Endodermal cell (in vitro differentiated cells): ENCODE results near the gene ABCA2. TPM values are rescaled to one million over a fixed set of nuclear protein-coding genes. Genes with fewer than 3 reads are reported as not detected.

Experiments used
- DNase-seq: peaks from one replicate; pipeline ENCODE4 v3.0.0-alpha.2; 2017
- H3K27ac ChIP-seq: 2 replicates; pipeline ENCODE4 v1.5.1; 2013; ENCODE audit warnings: mild to moderate bottlenecking, low read depth, low read length, moderate library complexity
- H3K27me3 ChIP-seq: 2 replicates; pipeline ENCODE4 v1.6.1; 2013; ENCODE audit warnings: mild to moderate bottlenecking, low read length, moderate library complexity; ENCODE audit not compliant: insufficient read depth, control insufficient read depth, poor library complexity, severe bottlenecking
- H3K36me3 ChIP-seq: 2 replicates; pipeline ENCODE4 v1.7.0; 2013; ENCODE audit warnings: mild to moderate bottlenecking, low read length, moderate library complexity; ENCODE audit not compliant: control insufficient read depth, insufficient read depth
- H3K4me1 ChIP-seq: one replicate; pipeline ENCODE4 v1.7.0; 2013; ENCODE audit warnings: low read length; ENCODE audit not compliant: control insufficient read depth, insufficient read depth
- H3K4me3 ChIP-seq: 2 replicates; pipeline ENCODE4 v1.5.1; 2013; ENCODE audit warnings: mild to moderate bottlenecking, low read length, moderate library complexity
- H3K9ac ChIP-seq: 2 replicates; pipeline ENCODE4 v1.6.1; 2013; ENCODE audit warnings: mild to moderate bottlenecking, low read length, moderate library complexity; ENCODE audit not compliant: poor library complexity, severe bottlenecking; ENCODE audit errors: extremely low read depth
- H3K9me3 ChIP-seq: 2 replicates; pipeline ENCODE4 v1.6.1; 2013; ENCODE audit warnings: mild to moderate bottlenecking, low read length, moderate library complexity; ENCODE audit not compliant: control insufficient read depth
- H3K27ac Mint-ChIP-seq: 2 replicates; pipeline ENCODE4 v1.8.0; 2020; ENCODE audit warnings: mixed read lengths
- H3K27me3 Mint-ChIP-seq: 2 replicates; pipeline ENCODE4 v1.8.0; 2021; ENCODE audit warnings: mild to moderate bottlenecking, mixed read lengths; ENCODE audit not compliant: insufficient read depth
- H3K36me3 Mint-ChIP-seq: 2 replicates; pipeline ENCODE4 v1.8.0; 2020; ENCODE audit warnings: low read depth, mixed read lengths
- H3K4me1 Mint-ChIP-seq: 2 replicates; pipeline ENCODE4 v1.8.0; 2020; ENCODE audit warnings: mixed read lengths
- H3K4me3 Mint-ChIP-seq: 2 replicates; pipeline ENCODE4 v1.8.0; 2020; ENCODE audit warnings: mild to moderate bottlenecking, moderate library complexity, mixed read lengths
- H3K9me3 Mint-ChIP-seq: 2 replicates; pipeline ENCODE4 v1.8.0; 2020; ENCODE audit warnings: mild to moderate bottlenecking, mixed read lengths
- CTCF ChIP-seq: fragments of 200-600 bp; sonication (generic); conservative IDR thresholded peaks from 2 replicates; pipeline ENCODE4 v1.5.0; 2021; ENCODE audit warnings: antibody characterized with exemption, mild to moderate bottlenecking
- WGBS, 2 experiments: methylation state at CpG; one replicate each; pipeline versions ENCODE4 v1.1.5 to v1.1.7; 2013; ENCODE audit warnings: missing lambda C conversion rate in 2 of 2, mixed read lengths in 1 of 2; ENCODE audit not compliant: insufficient coverage in 1 of 2, insufficient read length in 1 of 2; 5-methylcytosine and 5-hydroxymethylcytosine counted together
- total RNA-seq, 2 donors: library from RNA; stranded (reverse); fragmentation: NEBNext Ultra II Directional in 1 of 2; extraction: Animal tissue kit (Norgen Biotek cat#: 25700) in 1 of 2; gene quantifications; 2 replicates in 1 of 2; 3 replicates in 1 of 2; pipeline ENCODE4 v1.2.1, GENCODE V29; 2021

The ABCA2 gene
- total RNA-seq, 2 donors from 2014 or later, result 21.5 to 30.0 TPM

GRCh38 chr9:137076636-137077009 lies 48.6 kb upstream of the ABCA2 start:
- H3K4me3 ChIP-seq, result no peak overlapping the region
- Mint-ChIP-seq H3K4me3 (peak overlapping the region; percentile 50), H3K27ac (no peak overlapping the region)

GRCh38 chr9:137075275-137075775 lies 47.3 kb upstream of the ABCA2 start:
- no peak overlapping the region for H3K4me3 ChIP-seq
- H3K9ac ChIP-seq, result no peak overlapping the region
- H3K4me1 ChIP-seq, result no peaks in the 10 kb centered on the region
- no peaks in the 10 kb centered on the region for H3K9me3 Mint-ChIP-seq
- no peak for TF ChIP-seq CTCF
- H3K27me3 ChIP-seq, result peaks cover 37% of the 10 kb centered on the region
- peaks cover 4% of the 10 kb centered on the region for H3K4me1 Mint-ChIP-seq
- H3K9me3 ChIP-seq, result no peaks in the 10 kb centered on the region
- whole genome bisulfite sequencing, 2 experiments, result 87 to 95% methylated on average over 6 to 11 of the region's 12 CpGs
- DNase-seq, result no peak
- H3K4me3 Mint-ChIP-seq, result no peak overlapping the region
- H3K36me3 ChIP-seq, result no peaks in the 10 kb centered on the region
- H3K27ac ChIP-seq, result no peak overlapping the region
- H3K27ac Mint-ChIP-seq, result no peak overlapping the region
- peaks cover 44% of the 10 kb centered on the region for H3K27me3 Mint-ChIP-seq
- no peaks in the 10 kb centered on the region for H3K36me3 Mint-ChIP-seq

More at GRCh38 chr9:137076636-137077009, 48.6 kb upstream of the ABCA2 start:
- peaks cover 43% of the 10 kb centered on the region for H3K27me3 Mint-ChIP-seq
- 83 to 85% methylated on average over 15 of the region's 15 CpGs for WGBS, 2 experiments
- no peaks in the 10 kb centered on the region for H3K4me1 Mint-ChIP-seq
- no peak overlapping the region for H3K27ac ChIP-seq
- no peak overlapping the region for H3K9ac ChIP-seq
- no peaks in the 10 kb centered on the region for H3K9me3 Mint-ChIP-seq
- TF ChIP-seq CTCF, result no peak
- H3K4me1 ChIP-seq, result no peaks in the 10 kb centered on the region
- no peaks in the 10 kb centered on the region for H3K36me3 Mint-ChIP-seq
- DNase-seq, result no peak
- H3K27me3 ChIP-seq, result peaks cover 37% of the 10 kb centered on the region
- H3K9me3 ChIP-seq, result no peaks in the 10 kb centered on the region
- H3K36me3 ChIP-seq, result no peaks in the 10 kb centered on the region

- H3K36me3 ChIP-seq, result no peaks in the 10 kb centered on the region
- TF ChIP-seq CTCF, result no peak
- Mint-ChIP-seq H3K9me3 (no peaks in the 10 kb centered on the region), H3K27ac (no peak overlapping the region), H3K27me3 (peaks cover 42% of the 10 kb centered on the region), H3K36me3 (no peaks in the 10 kb centered on the region), H3K4me3 (no peak overlapping the region), H3K4me1 (peaks cover 4% of the 10 kb centered on the region)
- no peak for DNase-seq
- H3K4me3 ChIP-seq, result no peak overlapping the region
- H3K27me3 ChIP-seq, result peaks cover 33% of the 10 kb centered on the region
- no peaks in the 10 kb centered on the region for H3K4me1 ChIP-seq
- no peak overlapping the region for H3K27ac ChIP-seq
- 82 to 87% methylated on average over 12 of the region's 12 CpGs for WGBS, 2 experiments
- no peak overlapping the region for H3K9ac ChIP-seq
- no peaks in the 10 kb centered on the region for H3K9me3 ChIP-seq
These were observed 46.7 kb upstream of the ABCA2 start for GRCh38 chr9:137074657-137075274.
